ENCODE results near the gene GTF2F2. TPM values are rescaled to one million over a fixed set of nuclear protein-coding genes. Genes with fewer than 3 reads are reported as not detected.

The GTF2F2 gene
- total RNA-seq, 1 experiment from 2014 or later, result 47.4 TPM

DNA sequence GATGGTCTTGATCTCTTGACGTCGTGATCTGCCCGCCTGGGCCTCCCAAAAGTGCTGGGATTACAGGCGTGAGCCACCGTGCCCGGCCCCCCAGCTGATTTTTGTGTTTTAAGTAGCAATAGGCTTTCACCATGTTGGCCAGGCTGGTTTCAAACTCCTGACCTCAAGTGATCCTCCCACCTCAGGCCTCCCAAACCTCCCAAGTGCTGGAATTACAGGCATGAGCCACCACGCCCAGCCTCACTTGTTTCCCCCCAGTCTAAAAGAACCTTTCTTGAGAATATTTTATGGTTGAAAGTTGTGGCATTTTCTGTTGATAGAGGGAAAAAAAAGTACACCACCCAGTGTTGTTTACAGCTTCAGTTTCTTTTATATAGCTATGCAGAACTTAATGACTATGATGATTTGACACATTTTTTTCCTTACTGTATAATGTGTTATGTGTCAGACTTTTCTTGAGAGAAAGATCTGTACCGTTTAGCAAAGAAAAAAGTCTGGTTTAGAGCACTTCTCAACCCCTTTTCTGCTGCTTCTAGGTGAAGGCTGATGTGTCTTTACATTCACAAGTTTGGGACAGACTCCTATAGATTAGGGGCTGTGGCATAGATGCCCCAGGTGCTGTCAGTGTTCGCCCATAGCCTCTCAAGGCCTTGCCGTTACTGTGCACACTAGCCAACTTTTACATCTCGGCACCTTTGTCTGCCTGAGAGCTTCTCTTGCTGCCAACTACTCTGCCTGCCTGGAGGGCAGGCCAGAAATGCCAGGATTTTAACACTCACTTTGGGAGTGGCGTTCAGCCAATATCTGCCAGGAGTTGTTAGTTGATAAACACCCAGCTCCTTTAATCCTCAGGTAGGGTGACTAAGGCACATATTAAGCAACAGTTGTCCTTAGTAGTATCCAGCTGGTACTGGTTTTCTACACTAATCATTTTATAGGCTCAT lies 47.6 kb downstream of the GTF2F2 start:
- BruUV-seq (replicated peaks), result no TSS peak
- peak; percentile 99 for DNase-seq (ENCODE audit: unreplicated experiment)
- CTCF ChIA-PET, result interaction anchor here (0.6 to 2.6 kb wide), 6 partner anchors 26 to 204 kb away, joined by 3 to 14 read pairs (median 3); no protein-coding TSS in a partner anchor
- POLR2A ChIA-PET, result interaction anchor here (0.6 to 8.0 kb wide), 29 partner anchors 9 to 250 kb away, joined by 3 to 98 read pairs (median 4); partner anchors contain the start of genes GTF2F2, KCTD4 and TPT1
- TF ChIP-seq CTCF (IDR thresholded peaks at IDR 0.05; ENCODE audit: unreplicated experiment), result no peak
- H3K4me1 Mint-ChIP-seq (ENCODE audit: insufficient read depth, unreplicated experiment), result peaks cover 16% of the 10 kb centered on the region
- H3K4me3 Mint-ChIP-seq (ENCODE audit: unreplicated experiment), result peak overlapping the region; percentile 46
- H3K9me3 Mint-ChIP-seq (ENCODE audit: unreplicated experiment), result no peaks in the 10 kb centered on the region
- intact Hi-C loops (cut with micrococcal nuclease), result no loop called here
- peak overlapping the region; percentile 90 for H3K27ac Mint-ChIP-seq (ENCODE audit: low read depth, unreplicated experiment)
- no peaks in the 10 kb centered on the region for H3K27me3 Mint-ChIP-seq (ENCODE audit: insufficient read depth, unreplicated experiment)
- H3K36me3 Mint-ChIP-seq (ENCODE audit: insufficient read depth, unreplicated experiment), result peaks cover 19% of the 10 kb centered on the region

DNA sequence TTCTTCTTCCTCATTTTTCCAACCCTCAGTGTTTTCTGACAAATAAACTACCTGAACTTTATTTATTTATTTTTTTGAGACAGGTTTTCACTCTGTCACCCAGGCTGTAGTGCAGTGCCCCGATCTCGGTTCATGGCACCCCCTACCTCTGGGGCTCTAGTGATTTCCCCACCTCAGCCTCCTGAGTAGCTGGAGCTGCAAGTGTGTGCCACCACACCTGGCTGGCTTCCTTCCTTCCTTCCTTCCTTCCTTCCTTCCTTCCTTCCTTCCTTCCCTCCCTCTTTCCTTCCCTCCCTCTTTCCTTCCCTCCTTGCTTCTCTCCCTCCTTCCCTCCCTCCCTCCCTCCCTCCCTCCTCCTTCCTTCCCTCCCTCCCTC lies 48.2 kb downstream of the GTF2F2 start:
- no peak for DNase-seq (ENCODE audit: unreplicated experiment)
- H3K36me3 Mint-ChIP-seq (ENCODE audit: insufficient read depth, unreplicated experiment), result peaks cover 19% of the 10 kb centered on the region
- H3K4me3 Mint-ChIP-seq (ENCODE audit: unreplicated experiment), result peak overlapping the region; percentile 46
- peaks cover 16% of the 10 kb centered on the region for H3K4me1 Mint-ChIP-seq (ENCODE audit: insufficient read depth, unreplicated experiment)
- no peak for TF ChIP-seq CTCF (IDR thresholded peaks at IDR 0.05; ENCODE audit: unreplicated experiment)
- intact Hi-C loops (cut with micrococcal nuclease), result no loop called here
- H3K27ac Mint-ChIP-seq (ENCODE audit: low read depth, unreplicated experiment), result peak overlapping the region; percentile 90
- H3K27me3 Mint-ChIP-seq (ENCODE audit: insufficient read depth, unreplicated experiment), result no peaks in the 10 kb centered on the region
- POLR2A ChIA-PET, result interaction anchor here (0.7 to 8.0 kb wide), 26 partner anchors 10 to 249 kb away, joined by 3 to 98 read pairs (median 6); partner anchors contain the start of genes GTF2F2, KCTD4 and TPT1
- CTCF ChIA-PET, result interaction anchor here (0.6 to 2.6 kb wide), 2 partner anchors 25 to 203 kb away, joined by 3 to 14 read pairs; no protein-coding TSS in a partner anchor
- H3K9me3 Mint-ChIP-seq (ENCODE audit: unreplicated experiment), result no peaks in the 10 kb centered on the region
- BruUV-seq (replicated peaks), result no TSS peak

DNA sequence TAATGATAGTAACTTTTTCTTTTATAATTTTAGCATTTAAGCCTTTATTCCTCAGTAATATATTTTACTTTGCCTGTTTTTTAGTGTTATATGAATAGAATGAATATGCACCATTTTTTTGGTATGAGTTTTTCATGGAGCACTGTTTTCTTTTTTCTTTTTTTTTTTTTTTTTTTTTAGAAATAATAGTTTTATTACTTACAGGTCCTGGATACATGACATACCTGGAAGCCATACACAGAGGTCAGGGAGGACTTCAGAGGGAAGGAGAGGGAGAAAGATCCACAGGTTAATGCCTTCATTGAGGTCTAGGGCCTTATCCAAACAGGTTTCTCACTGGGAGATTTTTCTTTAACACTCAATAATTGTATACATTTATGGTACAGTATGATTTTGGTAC lies 54.2 kb downstream of the GTF2F2 start:
- no peak for TF ChIP-seq CTCF (IDR thresholded peaks at IDR 0.05; ENCODE audit: unreplicated experiment)
- ChIA-PET CTCF (interaction anchor here (0.5 to 1.0 kb wide), 2 partner anchors 8 to 90 kb away, joined by 3 read pairs; no protein-coding TSS in a partner anchor), POLR2A (interaction anchor here (1.3 to 1.8 kb wide), 3 partner anchors 12 to 55 kb away, joined by 5 to 8 read pairs (median 5); partner anchors contain the start of gene GTF2F2)
- Mint-ChIP-seq H3K4me1 (ENCODE audit: insufficient read depth, unreplicated experiment) (peaks cover 12% of the 10 kb centered on the region), H3K27ac (ENCODE audit: low read depth, unreplicated experiment) (no peak overlapping the region), H3K9me3 (ENCODE audit: unreplicated experiment) (no peaks in the 10 kb centered on the region), H3K36me3 (ENCODE audit: insufficient read depth, unreplicated experiment) (no peaks in the 10 kb centered on the region), H3K4me3 (ENCODE audit: unreplicated experiment) (no peak overlapping the region), H3K27me3 (ENCODE audit: insufficient read depth, unreplicated experiment) (no peaks in the 10 kb centered on the region)
- DNase-seq (ENCODE audit: unreplicated experiment), result no peak
- intact Hi-C loops (cut with micrococcal nuclease), result no loop called here
- no TSS peak for BruUV-seq (replicated peaks)
